Activated CD8-positive, alpha-beta memory T cell treated with anti-CD3 and anti-CD28 coated beads, Interleukin-2, amount 50 U/mL, for 1 hour (primary cell): ENCODE results near the gene GARIN5A.

Experiments
- DNase-seq: peaks from one replicate; pipeline ENCODE4 v3.0.0-alpha.2; 2020; ENCODE audit errors: extremely low read depth

GARIN5A gene

GRCh38 chr19:50417111-50418081, 59.3 kb downstream of the GARIN5A start:
- DNase-seq = no peak
